WTC11 (cell line): ENCODE data around the gene VSIG10.

Source experiments
- HMGXB4 ChIP-seq: sonication (generic); formaldehyde crosslinking; IDR thresholded peaks from 2 replicates; pipeline ENCODE4 v1.8.1; 2023; ENCODE audit warnings: mild to moderate bottlenecking, moderate library complexity, missing genetic modification reagents
- MAX ChIP-seq: sonication (generic); formaldehyde crosslinking; IDR thresholded peaks from 2 replicates; pipeline ENCODE4 v1.8.0; 2022; ENCODE audit warnings: mild to moderate bottlenecking, missing genetic modification reagents
- TCF7 ChIP-seq: sonication (generic); formaldehyde crosslinking; IDR thresholded peaks from 2 replicates; pipeline ENCODE4 v1.8.0; 2022; ENCODE audit warnings: mild to moderate bottlenecking, low read depth, missing genetic modification reagents, moderate library complexity
- TF ChIP-seq, protein P1 (sequence below): fragments of 200-600 bp; IDR thresholded peaks from 2 replicates; pipeline ENCODE4 v1.8.0; 2022; ENCODE audit warnings: antibody characterized with exemption
- TF ChIP-seq, protein P2 (sequence below): sonication (generic); formaldehyde crosslinking; IDR thresholded peaks from 2 replicates; pipeline ENCODE4 v1.8.0; 2022; ENCODE audit warnings: mild to moderate bottlenecking, missing genetic modification reagents

- TF ChIP-seq, protein P1, sequence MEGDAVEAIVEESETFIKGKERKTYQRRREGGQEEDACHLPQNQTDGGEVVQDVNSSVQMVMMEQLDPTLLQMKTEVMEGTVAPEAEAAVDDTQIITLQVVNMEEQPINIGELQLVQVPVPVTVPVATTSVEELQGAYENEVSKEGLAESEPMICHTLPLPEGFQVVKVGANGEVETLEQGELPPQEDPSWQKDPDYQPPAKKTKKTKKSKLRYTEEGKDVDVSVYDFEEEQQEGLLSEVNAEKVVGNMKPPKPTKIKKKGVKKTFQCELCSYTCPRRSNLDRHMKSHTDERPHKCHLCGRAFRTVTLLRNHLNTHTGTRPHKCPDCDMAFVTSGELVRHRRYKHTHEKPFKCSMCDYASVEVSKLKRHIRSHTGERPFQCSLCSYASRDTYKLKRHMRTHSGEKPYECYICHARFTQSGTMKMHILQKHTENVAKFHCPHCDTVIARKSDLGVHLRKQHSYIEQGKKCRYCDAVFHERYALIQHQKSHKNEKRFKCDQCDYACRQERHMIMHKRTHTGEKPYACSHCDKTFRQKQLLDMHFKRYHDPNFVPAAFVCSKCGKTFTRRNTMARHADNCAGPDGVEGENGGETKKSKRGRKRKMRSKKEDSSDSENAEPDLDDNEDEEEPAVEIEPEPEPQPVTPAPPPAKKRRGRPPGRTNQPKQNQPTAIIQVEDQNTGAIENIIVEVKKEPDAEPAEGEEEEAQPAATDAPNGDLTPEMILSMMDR: no peak
- TF ChIP-seq TCF7 (CRISPR knock-in tag) (no peak), HMGXB4 (no peak), MAX (no peak)
- TF ChIP-seq, protein P2, sequence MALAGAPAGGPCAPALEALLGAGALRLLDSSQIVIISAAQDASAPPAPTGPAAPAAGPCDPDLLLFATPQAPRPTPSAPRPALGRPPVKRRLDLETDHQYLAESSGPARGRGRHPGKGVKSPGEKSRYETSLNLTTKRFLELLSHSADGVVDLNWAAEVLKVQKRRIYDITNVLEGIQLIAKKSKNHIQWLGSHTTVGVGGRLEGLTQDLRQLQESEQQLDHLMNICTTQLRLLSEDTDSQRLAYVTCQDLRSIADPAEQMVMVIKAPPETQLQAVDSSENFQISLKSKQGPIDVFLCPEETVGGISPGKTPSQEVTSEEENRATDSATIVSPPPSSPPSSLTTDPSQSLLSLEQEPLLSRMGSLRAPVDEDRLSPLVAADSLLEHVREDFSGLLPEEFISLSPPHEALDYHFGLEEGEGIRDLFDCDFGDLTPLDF (CRISPR knock-in tag): no peak
These were observed 74.6 kb downstream of the VSIG10 start for GRCh38 chr12:118029166-118029565.
